Esophagus muscularis mucosa (tissue), 4 donors: ENCODE measurements around the gene TRMT1. TPM values are rescaled to one million over a fixed set of nuclear protein-coding genes. Genes with fewer than 3 reads are reported as not detected.

Experiments
- DNase-seq: peaks from one replicate; pipeline ENCODE4 v3.0.0-alpha.2; 2017; ENCODE audit errors: extremely low spot score
- H3K27ac ChIP-seq, 4 donors: fragments of 200-600 bp; sonication (generic); replicated peaks in 1 of 4; 1 replicate in 3 of 4; 2 replicates in 1 of 4; pipeline ENCODE4 v1.5.1; 2016 to 2019; ENCODE audit warnings: mild to moderate bottlenecking in 1 of 4
- H3K27me3 ChIP-seq, 4 donors: fragments of 200-600 bp; sonication (generic); one replicate each; pipeline versions ENCODE4 v1.5.1 to v1.6.0; 2016 to 2019
- H3K36me3 ChIP-seq, 4 donors: fragments of 200-600 bp; sonication (generic); one replicate each; pipeline ENCODE4 v1.5.1; 2016 to 2019
- H3K4me1 ChIP-seq, 4 donors: fragments of 200-600 bp; sonication (generic); one replicate each; pipeline ENCODE4 v1.5.1; 2016 to 2019
- H3K4me3 ChIP-seq, 4 donors: fragments of 200-600 bp; sonication (generic); 1 replicate in 2 of 4; 2 replicates in 2 of 4; pipeline ENCODE4 v1.5.1; 2016 to 2019; ENCODE audit warnings: mild to moderate bottlenecking in 4 of 4, moderate library complexity in 1 of 4
- H3K9me3 ChIP-seq, 4 donors: fragments of 200-600 bp; sonication (generic); 1 replicate in 3 of 4; 2 replicates in 1 of 4; pipeline ENCODE4 v1.5.1; 2016 to 2019
- EP300 ChIP-seq: sonication (generic); formaldehyde crosslinking; IDR thresholded peaks from one replicate; pipeline ENCODE4 v1.6.1; 2017; ENCODE audit warnings: antibody characterized with exemption
- POLR2A ChIP-seq: fragments of 450-650 bp; IDR thresholded peaks from one replicate; pipeline ENCODE4 v1.6.1; 2017; ENCODE audit warnings: antibody characterized with exemption, moderate library complexity, mild to moderate bottlenecking, low read depth
- POLR2AphosphoS5 ChIP-seq, 2 donors: sonication (generic); formaldehyde crosslinking; IDR thresholded peaks; one replicate each; pipeline ENCODE4 v1.6.1; 2017; ENCODE audit warnings: antibody characterized with exemption in 2 of 2
- WGBS: methylation state at CpG from one replicate; pipeline ENCODE4 v1.1.5; 2018; 5-methylcytosine and 5-hydroxymethylcytosine counted together
- intact Hi-C: fragments of 100-400 bp; cut with DNase I; formaldehyde crosslinking; loops from one replicate; pipeline ENCODE4 v1.15.1; 2023
- total RNA-seq, 4 donors: library from RNA; depleted of rRNA; stranded (reverse); fragments of >200 nt; gene quantifications; one replicate each; pipeline versions ENCODE4 v1.1.0 to v1.2.1, GENCODE V29; 2016
- TF ChIP-seq, protein P1 (sequence below), 3 experiments: fragments of 200-600 bp in 2 of 3; fragments of 450-650 bp in 1 of 3; sonication (generic) in 2 of 3; IDR thresholded peaks; one replicate each; pipeline ENCODE4 v1.5.1; 2017 to 2019; ENCODE audit warnings: antibody characterized with exemption in 3 of 3, mild to moderate bottlenecking in 2 of 3, moderate library complexity in 1 of 3

TRMT1 gene
- total RNA-seq, 4 donors from 2014 or later: 21.4 to 27.6 (median 26.9) TPM

DNA sequence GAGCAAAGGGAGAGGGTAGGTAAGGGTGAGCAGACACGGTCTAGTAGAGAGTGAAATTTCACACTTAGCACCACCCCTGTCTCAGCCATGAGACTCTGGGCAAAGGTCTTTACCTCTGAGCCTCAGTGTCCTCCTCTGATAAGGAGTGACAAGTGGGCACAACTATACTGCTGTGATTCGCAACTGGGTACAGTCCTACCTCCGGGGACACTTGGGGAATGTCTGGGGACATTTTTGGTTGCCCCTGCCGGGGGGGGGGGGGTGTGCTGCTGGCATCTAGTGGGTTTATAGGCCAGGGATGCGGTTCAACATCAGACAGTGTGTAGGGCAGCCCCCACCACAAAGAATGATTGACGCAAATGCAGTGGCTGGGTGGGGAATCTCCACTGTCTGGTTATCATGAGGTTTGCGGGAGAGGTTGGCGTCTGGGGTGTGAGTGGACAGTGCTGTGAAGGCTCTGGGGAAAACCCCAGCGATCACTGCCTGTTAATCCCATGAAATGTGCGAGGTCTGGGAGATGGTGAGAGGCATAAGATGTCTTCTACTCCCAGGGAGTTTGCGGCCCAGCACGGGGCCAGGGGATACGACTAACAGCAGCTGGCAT, 5.8 kb upstream of the TRMT1 start:
- DNase-seq: no peak
- Histone ChIP-seq H3K9me3 (no peaks in the 10 kb centered on the region), H3K4me1 (peaks cover 23 to 41% (median 36%) of the 10 kb centered on the region in 4 donors), H3K4me3 (no peak overlapping the region), H3K27ac (no peak overlapping the region), H3K36me3 (peaks cover 0 to 20% (median 8%) of the 10 kb centered on the region in 4 donors), H3K27me3 (no peaks in the 10 kb centered on the region)
- intact Hi-C loops: no loop called here
- 93% methylated on average over 13 of the region's 13 CpGs for WGBS
- no peak for TF ChIP-seq EP300
- TF ChIP-seq, protein P1, sequence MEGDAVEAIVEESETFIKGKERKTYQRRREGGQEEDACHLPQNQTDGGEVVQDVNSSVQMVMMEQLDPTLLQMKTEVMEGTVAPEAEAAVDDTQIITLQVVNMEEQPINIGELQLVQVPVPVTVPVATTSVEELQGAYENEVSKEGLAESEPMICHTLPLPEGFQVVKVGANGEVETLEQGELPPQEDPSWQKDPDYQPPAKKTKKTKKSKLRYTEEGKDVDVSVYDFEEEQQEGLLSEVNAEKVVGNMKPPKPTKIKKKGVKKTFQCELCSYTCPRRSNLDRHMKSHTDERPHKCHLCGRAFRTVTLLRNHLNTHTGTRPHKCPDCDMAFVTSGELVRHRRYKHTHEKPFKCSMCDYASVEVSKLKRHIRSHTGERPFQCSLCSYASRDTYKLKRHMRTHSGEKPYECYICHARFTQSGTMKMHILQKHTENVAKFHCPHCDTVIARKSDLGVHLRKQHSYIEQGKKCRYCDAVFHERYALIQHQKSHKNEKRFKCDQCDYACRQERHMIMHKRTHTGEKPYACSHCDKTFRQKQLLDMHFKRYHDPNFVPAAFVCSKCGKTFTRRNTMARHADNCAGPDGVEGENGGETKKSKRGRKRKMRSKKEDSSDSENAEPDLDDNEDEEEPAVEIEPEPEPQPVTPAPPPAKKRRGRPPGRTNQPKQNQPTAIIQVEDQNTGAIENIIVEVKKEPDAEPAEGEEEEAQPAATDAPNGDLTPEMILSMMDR (IDR thresholded peaks at IDR 0.05): no peak
- TF ChIP-seq POLR2A: no peak
- TF ChIP-seq POLR2AphosphoS5 (IDR thresholded peaks at IDR 0.05): no peak

GRCh38 chr19:13121551-13122274, 5.2 kb upstream of the TRMT1 start:
- Histone ChIP-seq H3K9me3 (no peaks in the 10 kb centered on the region), H3K27ac (no peak overlapping the region), H3K4me3 (no peak overlapping the region), H3K4me1 (peaks cover 28 to 48% (median 43%) of the 10 kb centered on the region in 4 donors), H3K36me3 (peaks cover 0 to 20% (median 8%) of the 10 kb centered on the region in 4 donors), H3K27me3 (no peaks in the 10 kb centered on the region)
- 84% methylated on average over 17 of the region's 18 CpGs for WGBS
- intact Hi-C loops: no loop called here
- TF ChIP-seq POLR2A (no peak), EP300 (no peak), POLR2AphosphoS5 (IDR thresholded peaks at IDR 0.05) (no peak)
- TF ChIP-seq, protein P1 (IDR thresholded peaks at IDR 0.05): no peak
- DNase-seq: no peak

DNA sequence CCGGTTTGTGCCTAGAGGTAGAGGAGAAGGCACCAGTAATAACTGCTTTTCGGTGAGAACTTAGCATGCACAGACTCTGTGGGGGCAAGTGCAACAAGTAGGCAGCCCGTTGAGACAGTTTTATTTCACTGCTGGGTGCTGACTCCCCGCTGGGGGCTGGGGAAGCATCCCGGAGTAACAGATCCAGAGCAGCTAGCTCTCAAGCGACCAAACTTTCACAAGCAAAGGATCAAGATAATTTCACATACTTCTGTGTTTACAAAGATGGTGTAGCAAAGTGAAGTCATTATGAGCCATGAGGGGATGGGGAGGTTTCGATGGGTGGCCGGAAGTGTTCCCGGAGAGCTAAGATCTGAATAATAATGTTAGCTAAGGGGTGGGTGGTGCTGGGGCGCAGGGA, 4.3 kb upstream of the TRMT1 start:
- no peaks in the 10 kb centered on the region for H3K9me3 ChIP-seq
- intact Hi-C loops: no loop called here
- TF ChIP-seq POLR2A (no peak), POLR2AphosphoS5 (IDR thresholded peaks at IDR 0.05) (no peak), EP300 (no peak)
- TF ChIP-seq, protein P1 (IDR thresholded peaks at IDR 0.05): no peak
- no peak overlapping the region for H3K27ac ChIP-seq
- no peaks in the 10 kb centered on the region for H3K27me3 ChIP-seq
- peaks cover 0 to 14% (median 6%) of the 10 kb centered on the region in 4 donors for H3K36me3 ChIP-seq
- H3K4me3 ChIP-seq: no peak overlapping the region
- no peak for DNase-seq
- peaks cover 33 to 53% (median 49%) of the 10 kb centered on the region in 4 donors for H3K4me1 ChIP-seq
- WGBS: 77% methylated on average over 10 of the region's 10 CpGs

- no peak overlapping the region for H3K4me3 ChIP-seq
- H3K27ac ChIP-seq: no peak overlapping the region
- no peaks in the 10 kb centered on the region for H3K27me3 ChIP-seq
- H3K4me1 ChIP-seq: peaks cover 39 to 61% (median 57%) of the 10 kb centered on the region in 4 donors
- peaks cover 0 to 15% (median 9%) of the 10 kb centered on the region in 4 donors for H3K36me3 ChIP-seq
- no peak for DNase-seq
- TF ChIP-seq EP300 (no peak), POLR2A (no peak), POLR2AphosphoS5 (IDR thresholded peaks at IDR 0.05) (no peak)
- TF ChIP-seq, protein P1 (IDR thresholded peaks at IDR 0.05): no peak
- 76% methylated on average over 7 of the region's 9 CpGs for WGBS
- intact Hi-C loops: no loop called here
- H3K9me3 ChIP-seq: no peaks in the 10 kb centered on the region
Measured at GRCh38 chr19:13120031-13120430, 3.5 kb upstream of the TRMT1 start.
